Transverse colon (tissue), 4 donors: Measurements from ENCODE around the gene CCDC167. TPM values are rescaled to one million over a fixed set of nuclear protein-coding genes. Genes with fewer than 3 reads are reported as not detected.

ENCODE experiments used
- DNase-seq: peaks from one replicate; pipeline ENCODE4 v3.0.0-alpha.2; 2019
- H3K27ac ChIP-seq, 4 donors: fragments of 200-600 bp; sonication (generic); 2 replicates each; pipeline ENCODE4 v1.5.1; 2016 to 2018; ENCODE audit warnings: inconsistent platforms in 4 of 4
- H3K27me3 ChIP-seq: fragments of 200-600 bp; sonication (generic); 2 replicates; pipeline ENCODE4 v1.5.1; 2017; ENCODE audit warnings: inconsistent platforms
- H3K36me3 ChIP-seq, 4 donors: fragments of 200-600 bp; sonication (generic); 2 replicates each; pipeline ENCODE4 v1.5.1; 2017 to 2019; ENCODE audit warnings: inconsistent platforms in 4 of 4
- H3K4me1 ChIP-seq, 4 donors: fragments of 200-600 bp; sonication (generic); 2 replicates each; pipeline ENCODE4 v1.5.1; 2017 to 2020; ENCODE audit warnings: inconsistent platforms in 4 of 4
- H3K4me3 ChIP-seq, 4 donors: fragments of 200-600 bp; sonication (generic); 1 replicate in 1 of 4; 2 replicates in 3 of 4; pipeline versions ENCODE4 v1.5.1 to v1.6.1; 2017 to 2019; ENCODE audit warnings: inconsistent platforms in 4 of 4
- H3K9me3 ChIP-seq, 2 donors: fragments of 200-600 bp; sonication (generic); 2 replicates each; pipeline ENCODE4 v1.5.1; 2017 to 2019; ENCODE audit warnings: inconsistent platforms in 2 of 2
- EP300 ChIP-seq: sonication (generic); formaldehyde crosslinking; IDR thresholded peaks from one replicate; pipeline ENCODE4 v1.6.1; 2017; ENCODE audit warnings: antibody characterized with exemption, low read depth
- POLR2A ChIP-seq: fragments of 450-650 bp; IDR thresholded peaks from one replicate; pipeline ENCODE4 v1.6.1; 2016; ENCODE audit warnings: antibody characterized with exemption, mild to moderate bottlenecking, moderate library complexity
- POLR2AphosphoS5 ChIP-seq, 3 donors: sonication (generic); formaldehyde crosslinking; IDR thresholded peaks; one replicate each; pipeline ENCODE4 v1.6.1; 2016; ENCODE audit warnings: antibody characterized with exemption in 3 of 3
- WGBS, 2 donors: methylation state at CpG; one replicate each; pipeline ENCODE4 v1.1.5; 2018; ENCODE audit warnings: low coverage in 1 of 2; 5-methylcytosine and 5-hydroxymethylcytosine counted together
- in situ Hi-C, 4 donors: fragments of 200-750 bp; cut with MboI; loops; one replicate each; pipeline versions ENCODE4 v1.15.0 to v1.15.1; 2017; ENCODE audit warnings: low sequenced_read_pairs in 3 of 4, low pct_ligation_motif_present in 1 of 4, low pct_unique_long_range_greater_than_20kb in 1 of 4
- intact Hi-C: fragments of 100-400 bp; cut with DNase I; formaldehyde crosslinking; loops from one replicate; pipeline ENCODE4 v1.15.1; 2023; ENCODE audit warnings: low total_unique reads
- total RNA-seq, 4 donors: library from RNA; depleted of rRNA; stranded (reverse); fragments of >200 nt; gene quantifications; one replicate each; pipeline ENCODE4 v1.1.0, GENCODE V29; 2016
- TF ChIP-seq, protein P1 (sequence below), 5 experiments: fragments of 200-600 bp in 3 of 5; fragments of 450-650 bp in 2 of 5; sonication (generic) in 3 of 5; IDR thresholded peaks; 1 replicate in 2 of 5; 2 replicates in 3 of 5; pipeline ENCODE4 v1.5.1; 2016 to 2017; ENCODE audit warnings: antibody characterized with exemption in 5 of 5, inconsistent platforms in 3 of 5, mild to moderate bottlenecking in 2 of 5, moderate library complexity in 1 of 5

CCDC167 gene
- total RNA-seq, 4 donors from 2014 or later = 16.9 to 21.8 TPM; not detected in 2

DNA sequence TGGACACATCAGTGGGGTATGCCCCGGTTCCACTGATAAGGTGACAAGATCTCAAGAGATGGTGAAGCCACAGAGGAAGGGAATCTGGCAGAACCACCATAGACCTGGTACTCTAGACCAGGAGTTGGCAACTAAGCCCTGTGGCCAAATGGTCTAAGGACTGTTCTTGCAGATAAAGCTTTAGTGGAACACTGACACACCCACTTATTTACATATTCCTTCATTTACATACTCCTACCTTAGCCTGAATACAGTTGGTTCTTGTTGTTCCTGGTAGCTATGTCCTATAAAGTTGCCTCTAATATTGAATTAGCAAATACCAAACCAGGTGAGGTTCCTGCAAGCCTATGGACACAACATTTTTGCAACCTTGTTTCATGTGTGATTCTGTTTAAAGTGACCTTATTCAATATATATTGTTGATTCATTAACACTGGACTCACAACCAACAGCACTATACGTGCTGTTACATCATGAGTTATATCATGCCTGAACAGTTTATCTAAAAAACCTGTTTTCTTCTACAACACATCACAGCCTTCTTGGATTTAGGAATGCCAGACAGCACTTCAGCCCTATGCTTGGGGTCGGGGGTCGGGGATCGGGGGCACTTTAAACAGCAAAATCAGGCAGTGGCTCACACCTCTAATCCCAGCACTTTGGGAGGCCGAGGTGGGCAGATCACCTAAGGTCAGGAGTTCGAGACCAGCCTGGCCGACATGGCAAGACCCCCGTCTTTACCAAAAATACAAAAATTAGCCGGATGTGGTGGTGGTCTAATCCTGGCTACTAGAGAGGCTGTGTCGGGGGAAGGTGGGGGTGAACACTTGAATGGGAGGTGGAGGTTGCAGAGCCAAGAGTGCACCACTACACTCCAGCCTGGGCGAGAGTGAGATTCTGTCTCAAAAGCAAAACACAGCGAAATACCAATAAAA lies 2.5 kb downstream of the CCDC167 start:
- H3K27me3 ChIP-seq = no peaks in the 10 kb centered on the region
- no peak overlapping the region for H3K4me3 ChIP-seq
- TF ChIP-seq POLR2AphosphoS5 (IDR thresholded peaks at IDR 0.05) (no peak), EP300 (no peak), POLR2A (no peak)
- TF ChIP-seq, protein P1, sequence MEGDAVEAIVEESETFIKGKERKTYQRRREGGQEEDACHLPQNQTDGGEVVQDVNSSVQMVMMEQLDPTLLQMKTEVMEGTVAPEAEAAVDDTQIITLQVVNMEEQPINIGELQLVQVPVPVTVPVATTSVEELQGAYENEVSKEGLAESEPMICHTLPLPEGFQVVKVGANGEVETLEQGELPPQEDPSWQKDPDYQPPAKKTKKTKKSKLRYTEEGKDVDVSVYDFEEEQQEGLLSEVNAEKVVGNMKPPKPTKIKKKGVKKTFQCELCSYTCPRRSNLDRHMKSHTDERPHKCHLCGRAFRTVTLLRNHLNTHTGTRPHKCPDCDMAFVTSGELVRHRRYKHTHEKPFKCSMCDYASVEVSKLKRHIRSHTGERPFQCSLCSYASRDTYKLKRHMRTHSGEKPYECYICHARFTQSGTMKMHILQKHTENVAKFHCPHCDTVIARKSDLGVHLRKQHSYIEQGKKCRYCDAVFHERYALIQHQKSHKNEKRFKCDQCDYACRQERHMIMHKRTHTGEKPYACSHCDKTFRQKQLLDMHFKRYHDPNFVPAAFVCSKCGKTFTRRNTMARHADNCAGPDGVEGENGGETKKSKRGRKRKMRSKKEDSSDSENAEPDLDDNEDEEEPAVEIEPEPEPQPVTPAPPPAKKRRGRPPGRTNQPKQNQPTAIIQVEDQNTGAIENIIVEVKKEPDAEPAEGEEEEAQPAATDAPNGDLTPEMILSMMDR (IDR thresholded peaks at IDR 0.05) = no peak
- WGBS, 2 donors = 85 to 88% methylated on average over 8 to 13 of the region's 13 CpGs
- no peak for DNase-seq
- in situ Hi-C loops = no loop called here
- peaks cover 0 to 7% (median 0%) of the 10 kb centered on the region in 4 donors for H3K4me1 ChIP-seq
- no peaks in the 10 kb centered on the region for H3K9me3 ChIP-seq
- H3K27ac ChIP-seq = no peak overlapping the region
- no peaks in the 10 kb centered on the region for H3K36me3 ChIP-seq
- intact Hi-C loops = loop anchor here (10.0 kb wide), 1 partner anchor 112 kb away; no protein-coding TSS in a partner anchor

DNA sequence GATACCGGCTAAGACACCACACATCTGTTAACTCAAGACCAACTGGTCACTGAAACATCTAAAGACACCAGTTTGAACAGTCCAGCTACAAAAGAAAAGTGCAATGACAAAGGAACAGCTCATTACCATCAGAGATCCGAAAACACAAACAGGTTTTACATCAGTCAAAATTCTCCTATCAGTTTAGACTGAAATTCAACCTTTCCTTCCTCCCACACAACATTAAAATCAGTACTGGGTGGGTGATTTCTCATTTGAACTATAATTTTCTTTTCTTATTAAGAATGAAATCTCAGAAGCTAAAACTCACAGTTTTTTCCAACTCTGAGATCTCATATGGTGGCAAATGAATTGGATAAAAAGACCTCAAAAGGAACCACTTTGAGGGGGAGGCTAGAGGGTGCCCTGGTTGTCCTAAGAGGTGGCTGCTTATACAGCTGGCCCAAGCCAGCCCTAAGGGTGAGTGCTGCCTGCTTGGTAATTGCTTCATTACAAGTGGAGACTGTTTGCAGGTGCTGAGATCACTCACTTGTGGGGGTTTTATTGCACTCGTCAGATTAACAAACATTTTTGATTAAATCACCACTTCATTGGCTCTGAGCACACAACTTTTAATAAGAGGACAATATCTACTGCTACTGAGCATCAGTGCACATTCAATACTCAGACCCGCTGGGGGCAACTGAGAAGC lies 4.3 kb downstream of the CCDC167 start:
- DNase-seq = no peak
- H3K36me3 ChIP-seq = no peaks in the 10 kb centered on the region
- TF ChIP-seq EP300 (no peak), POLR2A (no peak), POLR2AphosphoS5 (IDR thresholded peaks at IDR 0.05) (no peak)
- TF ChIP-seq, protein P1 (IDR thresholded peaks at IDR 0.05) = no peak
- 83 to 92% methylated on average over 2 to 4 of the region's 4 CpGs for WGBS, 2 donors
- no peak overlapping the region for H3K4me3 ChIP-seq
- in situ Hi-C loops = no loop called here
- H3K4me1 ChIP-seq = peaks cover 0 to 7% (median 3%) of the 10 kb centered on the region in 4 donors
- H3K27ac ChIP-seq = no peak overlapping the region
- intact Hi-C loops = loop anchor here (10.0 kb wide), 1 partner anchor 111 kb away; no protein-coding TSS in a partner anchor
- H3K27me3 ChIP-seq = no peaks in the 10 kb centered on the region
- H3K9me3 ChIP-seq = no peaks in the 10 kb centered on the region

DNA sequence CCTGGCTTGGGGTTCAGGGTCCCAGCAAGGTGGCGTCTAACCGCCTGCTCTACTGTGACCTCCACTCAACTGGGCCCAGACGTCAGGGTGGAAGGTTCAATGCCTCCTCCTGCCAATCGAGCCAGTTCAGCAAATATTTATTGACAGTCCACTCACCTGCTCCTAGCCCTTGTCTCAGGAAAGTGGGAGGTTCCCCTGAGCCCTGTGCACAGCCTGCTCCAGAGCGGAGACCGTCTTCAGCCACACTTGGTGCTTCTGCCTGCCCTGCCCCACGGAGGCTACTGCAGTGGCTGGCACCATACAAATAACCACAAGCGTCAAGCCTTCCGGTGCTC lies 6.1 kb downstream of the CCDC167 start:
- intact Hi-C loops = loop anchor here (10.0 kb wide), 1 partner anchor 109 kb away; no protein-coding TSS in a partner anchor
- no peak for DNase-seq
- H3K36me3 ChIP-seq = no peaks in the 10 kb centered on the region
- no peaks in the 10 kb centered on the region for H3K27me3 ChIP-seq
- H3K4me1 ChIP-seq = peaks cover 0 to 10% (median 0%) of the 10 kb centered on the region in 4 donors
- no peak overlapping the region for H3K4me3 ChIP-seq
- no peaks in the 10 kb centered on the region for H3K9me3 ChIP-seq
- WGBS, 2 donors = 80 to 94% methylated on average over 1 to 9 of the region's 9 CpGs
- TF ChIP-seq POLR2AphosphoS5 (IDR thresholded peaks at IDR 0.05) (no peak), POLR2A (no peak)
- H3K27ac ChIP-seq = no peak overlapping the region
- in situ Hi-C loops = no loop called here

DNA sequence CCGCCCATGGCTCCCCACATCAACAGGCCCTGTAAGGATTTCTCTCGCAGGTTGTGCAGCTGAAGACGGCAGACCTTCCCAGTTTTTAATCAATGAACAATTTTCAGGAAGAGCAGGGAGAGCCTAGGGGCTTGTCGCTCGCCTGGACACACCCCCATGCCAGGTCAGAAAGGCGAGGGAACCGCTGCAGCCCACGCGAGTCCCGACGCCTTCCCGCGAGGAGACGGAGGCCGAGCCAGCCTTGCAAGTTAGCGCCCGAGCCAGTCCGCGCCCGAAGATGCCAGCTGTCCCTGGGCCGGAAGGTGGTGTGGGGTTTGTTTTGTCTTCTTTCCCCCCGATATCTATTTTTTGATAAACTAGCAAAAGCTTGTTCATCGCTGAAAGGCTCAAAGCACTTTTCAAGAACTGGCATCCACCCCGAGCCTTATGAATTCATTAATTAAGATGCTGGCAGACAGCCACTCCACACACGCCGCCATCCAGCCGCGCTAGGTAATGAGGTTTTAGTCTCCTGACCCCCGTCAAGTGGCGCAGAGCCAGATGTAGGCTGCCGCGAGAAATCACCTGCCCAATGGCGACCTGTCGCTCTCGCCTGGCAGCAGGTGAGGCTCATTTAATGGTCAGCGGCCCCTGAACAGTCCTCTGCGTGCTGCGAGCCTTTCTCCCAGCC lies 6.6 kb downstream of the CCDC167 start:
- no peak for TF ChIP-seq POLR2A
- TF ChIP-seq EP300 = no peak
- TF ChIP-seq POLR2AphosphoS5 (IDR thresholded peaks at IDR 0.05) = no peak
- TF ChIP-seq, protein P1 (IDR thresholded peaks at IDR 0.05) = no peak
- Histone ChIP-seq H3K4me1 (peaks cover 0 to 10% (median 0%) of the 10 kb centered on the region in 4 donors), H3K27ac (no peak overlapping the region), H3K27me3 (no peaks in the 10 kb centered on the region), H3K9me3 (no peaks in the 10 kb centered on the region), H3K4me3 (no peak overlapping the region), H3K36me3 (no peaks in the 10 kb centered on the region)
- 92 to 100% methylated on average over 1 to 38 of the region's 38 CpGs for WGBS, 2 donors
- no peak for DNase-seq
- in situ Hi-C loops = no loop called here
- intact Hi-C loops = loop anchor here (10.0 kb wide), 1 partner anchor 108 kb away; no protein-coding TSS in a partner anchor
